ENCODE measurements around the gene DMD.

DNA sequence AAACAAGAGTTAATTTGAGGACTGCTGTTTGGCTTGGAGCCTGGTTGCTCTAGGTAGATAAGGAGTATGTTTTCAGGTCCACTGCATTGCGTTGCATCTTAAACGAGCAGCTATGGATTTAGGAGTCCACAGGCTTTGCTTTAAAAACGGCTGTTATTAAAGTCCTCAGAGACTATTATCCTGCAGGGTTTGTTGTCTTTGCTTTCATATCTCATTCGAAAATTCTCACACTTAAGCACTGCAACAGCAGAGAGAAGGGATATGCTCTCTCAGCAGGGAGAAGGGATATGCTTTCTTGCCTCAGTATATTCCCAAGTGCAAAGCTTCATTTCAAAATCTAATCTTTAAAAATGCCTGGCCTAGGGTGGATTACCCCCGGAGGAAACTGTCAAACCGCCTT is 1694.8 kb downstream of the DMD start:
- TF ChIP-seq, protein P1, sequence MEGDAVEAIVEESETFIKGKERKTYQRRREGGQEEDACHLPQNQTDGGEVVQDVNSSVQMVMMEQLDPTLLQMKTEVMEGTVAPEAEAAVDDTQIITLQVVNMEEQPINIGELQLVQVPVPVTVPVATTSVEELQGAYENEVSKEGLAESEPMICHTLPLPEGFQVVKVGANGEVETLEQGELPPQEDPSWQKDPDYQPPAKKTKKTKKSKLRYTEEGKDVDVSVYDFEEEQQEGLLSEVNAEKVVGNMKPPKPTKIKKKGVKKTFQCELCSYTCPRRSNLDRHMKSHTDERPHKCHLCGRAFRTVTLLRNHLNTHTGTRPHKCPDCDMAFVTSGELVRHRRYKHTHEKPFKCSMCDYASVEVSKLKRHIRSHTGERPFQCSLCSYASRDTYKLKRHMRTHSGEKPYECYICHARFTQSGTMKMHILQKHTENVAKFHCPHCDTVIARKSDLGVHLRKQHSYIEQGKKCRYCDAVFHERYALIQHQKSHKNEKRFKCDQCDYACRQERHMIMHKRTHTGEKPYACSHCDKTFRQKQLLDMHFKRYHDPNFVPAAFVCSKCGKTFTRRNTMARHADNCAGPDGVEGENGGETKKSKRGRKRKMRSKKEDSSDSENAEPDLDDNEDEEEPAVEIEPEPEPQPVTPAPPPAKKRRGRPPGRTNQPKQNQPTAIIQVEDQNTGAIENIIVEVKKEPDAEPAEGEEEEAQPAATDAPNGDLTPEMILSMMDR (IDR thresholded peaks at IDR 0.05): no peak
- no peak for TF ChIP-seq EP300 (IDR thresholded peaks at IDR 0.05)
- TF ChIP-seq POLR2A (IDR thresholded peaks at IDR 0.05): no peak

Data from ovary (tissue), 3 donors.